Coronary artery (tissue), 2 donors: ENCODE measurements around the gene COMMD6.
A peak's percentile ranks its signal among the peaks of the same experiment; 100 is the strongest.
"Not testable (repeated sequence)": the region's sequence is repeated elsewhere in the genome, so short reads cannot be mapped to it uniquely, and the experiment has no call there.

Experiments used
- DNase-seq: peaks from one replicate; pipeline ENCODE4 v3.0.0-alpha.2; 2017; ENCODE audit warnings: low spot score
- H3K27ac ChIP-seq, 2 donors: fragments of 200-600 bp; sonication (generic); one replicate each; pipeline ENCODE4 v1.5.1; 2016 to 2019
- H3K4me3 ChIP-seq: fragments of 200-600 bp; sonication (generic); 2 replicates; pipeline ENCODE4 v1.5.1; 2016; ENCODE audit warnings: mild to moderate bottlenecking, moderate library complexity
- TF ChIP-seq, protein P1 (sequence below): fragments of 200-600 bp; sonication (generic); IDR thresholded peaks from one replicate; pipeline ENCODE4 v1.5.1; 2019; ENCODE audit warnings: antibody characterized with exemption

Gene COMMD6

DNA sequence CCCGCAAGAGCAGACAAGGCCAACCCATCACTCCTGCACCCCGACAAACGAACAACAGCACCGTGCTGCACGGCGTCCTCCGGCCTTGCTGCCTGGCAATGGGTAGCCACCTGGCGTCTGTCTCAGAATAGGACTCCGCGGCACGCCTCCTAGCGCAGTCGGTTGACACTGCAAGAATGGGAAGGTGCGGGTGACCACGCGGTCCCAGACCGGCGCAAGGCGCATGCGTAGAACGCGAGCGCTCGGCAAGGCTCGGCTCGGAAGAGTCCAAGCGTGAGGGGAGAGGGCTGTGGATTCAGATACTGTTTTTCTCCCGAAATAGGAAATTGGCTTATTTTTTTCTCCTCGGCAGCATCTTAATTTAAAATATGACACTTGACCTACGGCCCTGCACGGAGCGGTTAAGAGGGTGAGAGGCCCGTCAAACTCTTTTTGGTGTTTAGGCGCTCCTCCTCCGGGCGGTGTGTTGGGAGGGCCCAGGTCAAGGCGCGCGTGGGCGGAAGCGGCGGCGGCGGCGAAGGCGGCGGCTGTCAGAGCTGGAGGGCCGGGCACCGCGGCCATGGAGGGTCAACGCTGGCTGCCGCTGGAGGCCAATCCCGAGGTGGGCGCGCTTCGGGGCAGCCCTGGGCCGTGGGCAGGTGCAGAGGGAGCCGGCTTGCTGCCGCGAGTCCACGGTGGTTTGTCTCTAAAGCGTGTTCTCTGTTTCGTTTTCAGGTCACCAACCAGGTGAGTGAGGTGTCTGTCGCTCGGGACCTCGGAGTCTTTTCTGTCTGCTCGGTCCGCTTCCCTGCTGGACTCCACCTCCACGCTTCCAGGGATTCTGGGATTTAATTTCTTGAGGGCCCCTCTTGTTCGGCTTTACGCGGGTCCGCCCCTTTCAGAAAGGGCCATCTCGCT lies 11.9 kb upstream of the COMMD6 start, which contains the start of gene UCHL3:
Gene UCHL3 (plus strand): TSS at position 530 of the 897 bp plus-strand sequence. CDS start 30 bp downstream, at position 560.
- peak within 1 kb of the TSS; percentile 86 for H3K4me3 ChIP-seq
- peak within 1 kb of the TSS; percentile 21 to 69 for H3K27ac ChIP-seq
- TF ChIP-seq, protein P1, sequence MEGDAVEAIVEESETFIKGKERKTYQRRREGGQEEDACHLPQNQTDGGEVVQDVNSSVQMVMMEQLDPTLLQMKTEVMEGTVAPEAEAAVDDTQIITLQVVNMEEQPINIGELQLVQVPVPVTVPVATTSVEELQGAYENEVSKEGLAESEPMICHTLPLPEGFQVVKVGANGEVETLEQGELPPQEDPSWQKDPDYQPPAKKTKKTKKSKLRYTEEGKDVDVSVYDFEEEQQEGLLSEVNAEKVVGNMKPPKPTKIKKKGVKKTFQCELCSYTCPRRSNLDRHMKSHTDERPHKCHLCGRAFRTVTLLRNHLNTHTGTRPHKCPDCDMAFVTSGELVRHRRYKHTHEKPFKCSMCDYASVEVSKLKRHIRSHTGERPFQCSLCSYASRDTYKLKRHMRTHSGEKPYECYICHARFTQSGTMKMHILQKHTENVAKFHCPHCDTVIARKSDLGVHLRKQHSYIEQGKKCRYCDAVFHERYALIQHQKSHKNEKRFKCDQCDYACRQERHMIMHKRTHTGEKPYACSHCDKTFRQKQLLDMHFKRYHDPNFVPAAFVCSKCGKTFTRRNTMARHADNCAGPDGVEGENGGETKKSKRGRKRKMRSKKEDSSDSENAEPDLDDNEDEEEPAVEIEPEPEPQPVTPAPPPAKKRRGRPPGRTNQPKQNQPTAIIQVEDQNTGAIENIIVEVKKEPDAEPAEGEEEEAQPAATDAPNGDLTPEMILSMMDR, result peak; percentile 60
- peak; percentile 96 for DNase-seq

DNA sequence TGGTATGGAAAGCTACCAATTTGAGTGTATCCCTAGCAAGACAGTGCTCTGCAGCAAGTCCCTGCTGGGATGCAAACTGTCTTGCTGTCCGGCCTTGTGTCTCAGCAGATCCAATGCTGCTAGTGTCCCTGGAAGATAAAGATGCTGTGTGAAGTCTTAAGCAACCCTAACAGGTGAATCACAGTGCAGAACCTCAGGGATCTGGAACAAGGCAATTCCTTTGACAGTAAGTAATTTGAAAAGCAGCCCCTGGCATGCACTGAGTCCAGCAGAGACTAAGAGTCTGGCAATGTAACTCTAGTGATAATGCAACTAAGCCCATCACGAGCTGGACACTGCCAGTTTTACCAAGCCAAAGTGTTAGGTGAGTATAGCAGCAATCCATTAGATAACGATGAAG lies 10.3 kb upstream of the COMMD6 start:
- TF ChIP-seq, protein P1, result no peak
- Histone ChIP-seq H3K4me3 (no peak overlapping the region), H3K27ac (no peak overlapping the region)
- DNase-seq, result no peak

DNA sequence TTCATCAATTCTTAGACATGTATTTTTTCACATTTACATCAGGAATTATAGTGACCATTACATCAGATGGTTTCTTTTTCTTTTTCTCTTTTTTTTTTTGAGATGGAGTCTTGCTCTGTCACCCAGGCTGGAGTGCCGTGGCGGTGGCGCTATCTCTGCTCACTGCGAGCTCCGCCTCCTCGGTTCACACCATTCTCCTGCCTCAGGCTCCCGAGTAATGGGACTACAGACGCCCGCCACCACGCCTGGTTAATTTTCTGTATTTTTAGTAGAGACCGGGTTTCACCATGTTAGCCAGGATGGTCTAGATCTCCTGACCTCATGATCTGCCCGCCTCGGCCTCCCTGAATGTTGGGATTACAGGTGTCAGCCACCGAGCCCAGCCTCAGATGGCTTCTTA lies 7.7 kb upstream of the COMMD6 start:
- not testable (repeated sequence) for H3K4me3 ChIP-seq, H3K27ac ChIP-seq, DNase-seq

DNA sequence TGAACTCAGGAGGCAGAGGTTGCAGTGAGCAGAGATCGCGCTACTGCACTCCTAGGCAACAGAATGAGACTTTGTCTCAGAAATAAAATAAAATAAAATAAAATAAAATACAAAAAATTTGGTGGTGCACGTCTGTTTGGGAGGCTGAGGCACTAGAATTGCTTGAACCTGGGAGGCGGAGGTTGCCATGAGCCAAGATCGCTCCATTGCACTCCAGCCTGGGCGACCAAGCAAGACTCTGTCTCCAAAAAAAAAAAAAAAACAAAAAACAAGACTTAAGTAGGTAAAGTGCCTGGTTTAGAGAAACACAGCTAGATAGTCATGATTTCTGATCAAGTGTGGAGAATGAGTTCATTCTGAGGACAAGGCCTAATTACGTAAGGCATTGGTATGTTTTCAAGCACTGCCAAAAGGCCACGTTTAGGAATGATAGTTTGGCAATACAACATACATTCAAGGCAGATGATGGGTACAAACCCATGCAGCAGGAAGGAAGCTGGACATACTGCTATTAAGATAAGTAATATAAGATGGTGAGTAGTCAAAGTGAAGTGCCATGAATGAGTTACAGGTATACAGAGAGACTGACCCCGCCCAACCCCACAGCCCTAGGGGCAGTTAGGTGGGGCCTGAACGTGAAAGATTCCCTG lies 7.2 kb upstream of the COMMD6 start:
- no peak for DNase-seq
- Histone ChIP-seq H3K4me3 (no peak overlapping the region), H3K27ac (no peak overlapping the region)
- TF ChIP-seq, protein P1, result no peak

DNA sequence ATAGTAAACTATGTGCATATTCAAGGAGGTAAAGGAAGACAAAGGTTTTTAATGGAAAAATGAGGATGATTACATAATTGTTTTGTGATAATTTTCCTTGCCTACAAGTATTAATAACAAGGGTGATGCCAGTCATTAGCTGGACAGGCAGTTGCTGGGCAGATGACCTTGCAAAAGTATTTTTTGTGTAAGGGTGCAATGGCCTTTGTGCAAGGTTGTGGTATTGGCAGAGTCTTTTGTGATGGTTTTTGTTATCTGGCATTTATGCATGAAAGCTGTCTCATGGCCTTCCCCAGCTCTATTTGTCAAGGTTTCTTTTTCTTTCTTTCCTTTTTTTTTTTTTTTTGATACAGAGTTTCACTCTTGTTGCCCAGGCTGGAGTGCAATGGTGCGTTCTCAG lies 4.3 kb upstream of the COMMD6 start:
- Histone ChIP-seq H3K4me3 (no peak overlapping the region), H3K27ac (no peak overlapping the region)
- DNase-seq, result no peak
- TF ChIP-seq, protein P1, result no peak

DNA sequence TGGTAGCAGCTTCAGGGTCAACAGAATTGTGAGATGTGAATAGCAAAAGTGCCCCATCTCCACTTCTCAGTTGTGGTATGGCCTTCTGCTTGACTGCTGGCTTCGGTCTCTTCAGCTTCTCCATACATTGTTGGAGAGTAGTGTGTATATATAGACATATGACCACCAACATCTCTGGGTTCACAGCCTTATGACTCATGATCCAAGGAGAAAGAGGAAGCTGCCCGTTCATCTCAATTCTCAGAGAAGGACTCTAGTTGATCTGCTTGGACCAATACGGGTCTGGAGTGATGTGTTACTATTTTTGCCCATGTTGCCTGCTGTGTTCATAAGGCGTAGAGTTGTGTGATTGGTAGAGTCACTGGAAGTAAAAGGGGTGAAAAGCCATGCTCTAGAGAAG lies 3.6 kb upstream of the COMMD6 start:
- DNase-seq, result no peak
- no peak overlapping the region for H3K4me3 ChIP-seq
- H3K27ac ChIP-seq, result no peak overlapping the region
- TF ChIP-seq, protein P1, result no peak

DNA sequence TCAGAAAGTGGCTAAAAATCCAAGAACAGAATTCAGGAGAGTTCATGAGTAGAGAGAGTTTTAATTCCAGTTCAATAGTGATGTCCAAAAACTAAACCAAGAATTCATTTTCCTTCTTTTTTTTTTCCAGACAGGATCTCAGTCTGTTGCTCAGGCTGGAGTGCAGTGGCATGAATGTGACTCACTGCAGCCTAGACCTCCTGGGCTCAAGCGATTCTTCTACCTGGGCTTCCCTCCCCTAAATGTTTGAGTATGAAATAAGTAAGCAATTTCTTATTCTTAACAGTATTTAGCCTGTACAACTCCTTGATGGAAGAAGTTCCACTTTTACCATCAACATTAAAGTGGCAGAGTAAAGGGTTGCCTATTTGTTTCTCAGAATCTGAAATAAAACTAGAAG lies 3.8 kb downstream of the COMMD6 start:
- no peak for DNase-seq
- TF ChIP-seq, protein P1, result no peak
- H3K27ac ChIP-seq, result no peak overlapping the region
- H3K4me3 ChIP-seq, result no peak overlapping the region
